Measurements from ENCODE around the gene CST8. TPM values are rescaled to one million over a fixed set of nuclear protein-coding genes. Genes with fewer than 3 reads are reported as not detected.

The CST8 gene
- total RNA-seq, 2 donors from 2014 or later = not detected

- Mint-ChIP-seq H3K9me3 (peaks cover 0 to 2% of the 10 kb centered on the region in 2 donors), H3K27me3 (ENCODE audit: low read depth) (no peaks in the 10 kb centered on the region), H3K4me1 (ENCODE audit: low read depth) (peaks cover 1% of the 10 kb centered on the region), H3K4me3 (no peak overlapping the region), H3K36me3 (ENCODE audit: insufficient read depth in 2 of 2) (no peaks in the 10 kb centered on the region), H3K27ac (no peak overlapping the region)
- ATAC-seq (replicated peaks in 1 of 2) = no peak
- no peak for DNase-seq
Observed at GRCh38 chr20:23536328-23536974, 45.5 kb downstream of the CST8 start.

- Mint-ChIP-seq H3K4me1 (ENCODE audit: low read depth) (no peaks in the 10 kb centered on the region), H3K36me3 (ENCODE audit: insufficient read depth in 2 of 2) (no peaks in the 10 kb centered on the region), H3K4me3 (no peak overlapping the region), H3K27me3 (ENCODE audit: low read depth) (no peaks in the 10 kb centered on the region), H3K9me3 (peaks cover 0 to 2% of the 10 kb centered on the region in 2 donors), H3K27ac (no peak overlapping the region)
- DNase-seq (no peak), ATAC-seq (replicated peaks in 1 of 2) (no peak)
Observed at GRCh38 chr20:23537030-23537429, 46.1 kb downstream of the CST8 start.

- no peak for DNase-seq
- H3K36me3 Mint-ChIP-seq (ENCODE audit: insufficient read depth in 2 of 2) = no peaks in the 10 kb centered on the region
- no peak overlapping the region for H3K27ac Mint-ChIP-seq
- H3K4me3 Mint-ChIP-seq = no peak overlapping the region
- peaks cover 8% of the 10 kb centered on the region for H3K27me3 Mint-ChIP-seq (ENCODE audit: low read depth)
- H3K9me3 Mint-ChIP-seq = no peaks in the 10 kb centered on the region
- no peak for ATAC-seq (replicated peaks in 1 of 2)
- no peaks in the 10 kb centered on the region for H3K4me1 Mint-ChIP-seq (ENCODE audit: low read depth)
Observed at GRCh38 chr20:23540624-23541023, 49.7 kb downstream of the CST8 start.

- Mint-ChIP-seq H3K27me3 (ENCODE audit: low read depth) (peaks cover 8% of the 10 kb centered on the region), H3K4me1 (ENCODE audit: low read depth) (no peaks in the 10 kb centered on the region), H3K4me3 (no peak overlapping the region), H3K9me3 (no peaks in the 10 kb centered on the region), H3K36me3 (ENCODE audit: insufficient read depth in 2 of 2) (no peaks in the 10 kb centered on the region), H3K27ac (no peak overlapping the region)
- no peak for DNase-seq
- ATAC-seq (replicated peaks in 1 of 2) = no peak
Observed at GRCh38 chr20:23541330-23541729, 50.4 kb downstream of the CST8 start.

- H3K36me3 Mint-ChIP-seq (ENCODE audit: insufficient read depth in 2 of 2) = no peaks in the 10 kb centered on the region
- H3K4me3 Mint-ChIP-seq = no peak overlapping the region
- no peaks in the 10 kb centered on the region for H3K4me1 Mint-ChIP-seq (ENCODE audit: low read depth)
- ATAC-seq (replicated peaks in 1 of 2) = no peak
- H3K27ac Mint-ChIP-seq = no peak overlapping the region
- no peak for DNase-seq
- H3K27me3 Mint-ChIP-seq (ENCODE audit: low read depth) = peaks cover 8% of the 10 kb centered on the region
- H3K9me3 Mint-ChIP-seq = no peaks in the 10 kb centered on the region
Observed at GRCh38 chr20:23541776-23542175, 50.9 kb downstream of the CST8 start.

- H3K27ac Mint-ChIP-seq = no peak overlapping the region
- H3K36me3 Mint-ChIP-seq (ENCODE audit: insufficient read depth in 2 of 2) = no peaks in the 10 kb centered on the region
- H3K4me1 Mint-ChIP-seq (ENCODE audit: low read depth) = no peaks in the 10 kb centered on the region
- ATAC-seq (replicated peaks in 1 of 2) (no peak), DNase-seq (no peak)
- H3K9me3 Mint-ChIP-seq = no peaks in the 10 kb centered on the region
- no peak overlapping the region for H3K4me3 Mint-ChIP-seq
- peaks cover 8% of the 10 kb centered on the region for H3K27me3 Mint-ChIP-seq (ENCODE audit: low read depth)
Observed at GRCh38 chr20:23542801-23543200, 51.9 kb downstream of the CST8 start.

GRCh38 chr20:23544133-23544532 is 53.2 kb downstream of the CST8 start:
- no peak overlapping the region for H3K27ac Mint-ChIP-seq
- ATAC-seq (replicated peaks in 1 of 2) = no peak
- H3K36me3 Mint-ChIP-seq (ENCODE audit: insufficient read depth in 2 of 2) = no peaks in the 10 kb centered on the region
- H3K4me1 Mint-ChIP-seq (ENCODE audit: low read depth) = no peaks in the 10 kb centered on the region
- no peak overlapping the region for H3K4me3 Mint-ChIP-seq
- no peak for DNase-seq
- H3K27me3 Mint-ChIP-seq (ENCODE audit: low read depth) = peaks cover 8% of the 10 kb centered on the region
- H3K9me3 Mint-ChIP-seq = no peaks in the 10 kb centered on the region

Other genes starting within 250 kb of the CST8 start
- 10 to 100 TPM; 39.6 to 45.7 TPM for gene NXT1, start 140.3 kb upstream of the CST8 start, total RNA-seq
- 1 to 10 TPM; 5.9 to 9.5 TPM for gene GZF1, start 128.9 kb upstream of the CST8 start, total RNA-seq
- 10 to 100 TPM in 1 of 2 donors, 1 to 10 TPM in 1; 9.0 to 14.2 TPM for gene NAPB, start 69.6 kb upstream of the CST8 start, total RNA-seq
- not detected for gene CSTL1, start 51.4 kb upstream of the CST8 start, total RNA-seq
- not detected for gene CST11, start 38.2 kb upstream of the CST8 start, total RNA-seq
- gene CST9L, start 77.4 kb downstream of the CST8 start, total RNA-seq = not detected
- not detected for gene CST9, start 114.8 kb downstream of the CST8 start, total RNA-seq
- gene CST3, start 146.8 kb downstream of the CST8 start, total RNA-seq = under 1 TPM; 0.22 to 0.30 TPM
- gene CST4, start 197.9 kb downstream of the CST8 start, total RNA-seq = not detected

Measured in activated T-cell treated with anti-CD3 and anti-CD28 coated beads, Interleukin-2, amount 50 U/mL, for 72 hours (primary cell).